HEK293T (cell line): ENCODE data around the gene ZNF24.

ENCODE experiments used
- ELF4 ChIP-seq: fragments of 450-650 bp; IDR thresholded peaks from 2 replicates; pipeline ENCODE4 v1.6.1; 2017; ENCODE audit warnings: antibody characterized with exemption
- HDGF ChIP-seq: fragments of 450-650 bp; IDR thresholded peaks from 2 replicates; pipeline ENCODE4 v1.6.1; 2017; ENCODE audit warnings: antibody characterized with exemption, borderline replicate concordance

DNA sequence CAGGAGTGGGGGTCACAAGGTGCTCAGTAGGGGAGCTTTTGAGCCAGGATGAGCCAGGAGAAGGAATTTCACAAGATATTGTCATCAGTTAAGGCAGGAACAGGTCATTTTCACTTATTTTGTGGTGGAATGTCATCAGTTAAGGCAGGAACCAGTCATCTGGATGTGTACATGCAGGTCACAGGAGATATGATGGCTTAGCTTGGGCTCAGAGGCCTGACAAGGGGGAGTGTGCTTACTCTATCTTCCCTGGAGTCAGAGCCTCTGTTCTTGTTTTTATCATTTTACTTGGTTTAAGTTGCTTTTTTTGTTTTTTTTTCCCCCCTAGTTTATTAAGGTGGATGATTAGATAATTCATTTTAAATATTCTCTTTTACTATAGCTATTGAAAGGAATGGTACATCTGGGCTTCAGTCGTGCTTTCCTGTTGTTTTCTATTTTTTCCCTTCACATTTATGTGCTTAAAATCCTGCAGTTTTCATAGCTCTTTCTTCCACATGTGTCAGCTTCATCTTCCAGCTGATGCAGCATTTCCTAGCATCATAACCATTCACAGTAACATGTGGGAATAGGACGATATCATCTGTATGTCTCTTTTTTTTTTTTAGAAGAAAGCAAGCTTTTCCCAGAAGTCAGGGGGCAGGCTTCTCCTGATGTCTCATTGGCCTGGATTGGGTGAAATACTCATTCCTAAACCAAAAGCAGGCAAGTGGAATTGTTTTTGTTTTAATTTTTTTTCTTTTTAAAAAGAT lies 17.5 kb upstream of the ZNF24 start:
- TF ChIP-seq HDGF (no peak), ELF4 (no peak)
